DND-41 (cell line): ENCODE measurements around the gene TP53RK.

Experiments
- ATAC-seq: fragments of 200-7000 bp; cut with Tn5 transposase; 3 replicates; pipeline ENCODE4 v1.9.1; 2021; ENCODE audit warnings: low read depth; ENCODE audit not compliant: insufficient read depth
- DNase-seq: peaks from one replicate; pipeline ENCODE4 v3.0.0-alpha.2; 2020
- H2AFZ ChIP-seq: 2 replicates; pipeline ENCODE4 v1.6.0; 2012; ENCODE audit warnings: low read depth, low read length
- H3K27ac ChIP-seq: 2 replicates; pipeline ENCODE4 v1.5.1; 2012; ENCODE audit warnings: low read length, inconsistent platforms
- H3K27me3 ChIP-seq: fragments of 200-600 bp; sonication (generic); 2 replicates; pipeline ENCODE4 v1.6.0; 2012; ENCODE audit warnings: low read length, mild to moderate bottlenecking, inconsistent platforms; ENCODE audit not compliant: insufficient read depth, poor library complexity
- H3K36me3 ChIP-seq: 2 replicates; pipeline ENCODE4 v1.5.1; 2012; ENCODE audit warnings: low read length, inconsistent platforms; ENCODE audit not compliant: insufficient read depth
- H3K4me1 ChIP-seq: 2 replicates; pipeline ENCODE4 v1.5.1; 2012; ENCODE audit warnings: mild to moderate bottlenecking, low read length; ENCODE audit not compliant: insufficient read depth
- H3K4me2 ChIP-seq: 2 replicates; pipeline ENCODE4 v1.6.0; 2012; ENCODE audit warnings: mild to moderate bottlenecking, moderate library complexity, low read length, inconsistent platforms; ENCODE audit not compliant: insufficient read depth
- H3K4me3 ChIP-seq, 2 experiments: fragments of 200-600 bp in 1 of 2; shearing (Covaris generic) in 1 of 2; 2 replicates each; pipeline ENCODE4 v1.5.1; 2012 to 2016; ENCODE audit warnings: inconsistent platforms in 2 of 2, low read length in 2 of 2, mild to moderate bottlenecking in 2 of 2, low read depth in 1 of 2, moderate library complexity in 1 of 2
- H3K79me2 ChIP-seq: 2 replicates; pipeline ENCODE4 v1.6.0; 2012; ENCODE audit warnings: low read length, inconsistent platforms; ENCODE audit not compliant: insufficient read depth
- H3K9ac ChIP-seq: 2 replicates; pipeline ENCODE4 v1.6.0; 2012; ENCODE audit warnings: low read depth, mild to moderate bottlenecking, inconsistent platforms, low read length, moderate library complexity
- H3K9me3 ChIP-seq: 2 replicates; pipeline ENCODE4 v1.5.1; 2012; ENCODE audit warnings: low read length, moderate library complexity, mild to moderate bottlenecking, inconsistent platforms; ENCODE audit not compliant: insufficient read depth, severe bottlenecking
- H4K20me1 ChIP-seq: 2 replicates; pipeline ENCODE4 v1.6.0; 2012; ENCODE audit warnings: low read length; ENCODE audit not compliant: insufficient read depth
- CTCF ChIP-seq: IDR thresholded peaks from 2 replicates; pipeline ENCODE4 v1.5.1; 2012; ENCODE audit warnings: borderline replicate concordance, low read length, moderate library complexity, mild to moderate bottlenecking; ENCODE audit not compliant: poor library complexity, severe bottlenecking; ENCODE audit errors: extremely low read depth
- EZH2 ChIP-seq: IDR thresholded peaks from 3 replicates; pipeline ENCODE4 v1.6.1; 2012; ENCODE audit warnings: borderline replicate concordance, low read depth, mild to moderate bottlenecking, moderate library complexity, low read length, inconsistent platforms; ENCODE audit not compliant: severe bottlenecking

The TP53RK gene

GRCh38 chr20:46725186-46726165 is 36.2 kb upstream of the TP53RK start:
- Histone ChIP-seq H4K20me1 (peaks cover 4% of the 10 kb centered on the region; the same call in 1 of the 2 replicates), H3K9ac (no peak overlapping the region), H3K27ac (no peak overlapping the region), H3K79me2 (no peaks in the 10 kb centered on the region), H3K36me3 (no peaks in the 10 kb centered on the region), H3K4me3 (no peak overlapping the region), H3K4me1 (no peaks in the 10 kb centered on the region), H3K4me2 (no peak overlapping the region), H2AFZ (no peak overlapping the region), H3K27me3 (peaks cover 3% of the 10 kb centered on the region), H3K9me3 (no peaks in the 10 kb centered on the region)
- DNase-seq (no peak), ATAC-seq (no peak)
- TF ChIP-seq EZH2, result no peak

- no peaks in the 10 kb centered on the region for H3K4me1 ChIP-seq
- no peak overlapping the region for H3K27ac ChIP-seq
- no peaks in the 10 kb centered on the region for H3K9me3 ChIP-seq
- peaks cover 3% of the 10 kb centered on the region for H3K27me3 ChIP-seq
- H3K4me3 ChIP-seq, result no peak overlapping the region
- H2AFZ ChIP-seq, result no peak overlapping the region
- H3K4me2 ChIP-seq, result no peak overlapping the region
- H4K20me1 ChIP-seq, result peaks cover 4% of the 10 kb centered on the region; the same call in 1 of the 2 replicates
- H3K9ac ChIP-seq, result no peak overlapping the region
- no peaks in the 10 kb centered on the region for H3K79me2 ChIP-seq
- DNase-seq (no peak), ATAC-seq (no peak)
- no peaks in the 10 kb centered on the region for H3K36me3 ChIP-seq
- TF ChIP-seq CTCF (no peak), EZH2 (no peak)
Observed at GRCh38 chr20:46724343-46724959, 35.2 kb upstream of the TP53RK start.

GRCh38 chr20:46723039-46723438 is 33.8 kb upstream of the TP53RK start:
- H3K27ac ChIP-seq, result no peak overlapping the region
- no peak for ATAC-seq
- DNase-seq, result no peak
- TF ChIP-seq EZH2 (no peak), CTCF (no peak)
- no peak overlapping the region for H3K9ac ChIP-seq
- peaks cover 4% of the 10 kb centered on the region; the same call in 1 of the 2 replicates for H4K20me1 ChIP-seq
- no peak overlapping the region for H3K4me3 ChIP-seq
- H2AFZ ChIP-seq, result no peak overlapping the region
- peaks cover under 1% of the 10 kb centered on the region for H3K27me3 ChIP-seq
- H3K9me3 ChIP-seq, result no peaks in the 10 kb centered on the region
- no peak overlapping the region for H3K4me2 ChIP-seq
- H3K79me2 ChIP-seq, result no peaks in the 10 kb centered on the region
- no peaks in the 10 kb centered on the region for H3K36me3 ChIP-seq
- no peaks in the 10 kb centered on the region for H3K4me1 ChIP-seq

GRCh38 chr20:46722450-46722849 is 33.2 kb upstream of the TP53RK start:
- Histone ChIP-seq H3K36me3 (no peaks in the 10 kb centered on the region), H4K20me1 (peaks cover 4% of the 10 kb centered on the region; the same call in 1 of the 2 replicates), H3K27me3 (no peaks in the 10 kb centered on the region), H3K79me2 (no peaks in the 10 kb centered on the region), H3K4me3 (no peak overlapping the region), H3K27ac (no peak overlapping the region), H3K9me3 (no peaks in the 10 kb centered on the region), H3K4me1 (no peaks in the 10 kb centered on the region), H3K4me2 (no peak overlapping the region), H2AFZ (no peak overlapping the region), H3K9ac (no peak overlapping the region)
- DNase-seq (no peak), ATAC-seq (no peak)
- TF ChIP-seq CTCF (no peak), EZH2 (no peak)
